GM18499 (cell line): ENCODE results near the gene HMCN2.
"Not testable (repeated sequence)": the region's sequence is repeated elsewhere in the genome, so short reads cannot be mapped to it uniquely, and the experiment has no call there.

Source experiments
- ATAC-seq: cut with Tn5 transposase; IDR thresholded peaks from one replicate; pipeline ENCODE4 v1.9.1; 2021; ENCODE audit warnings: moderate number of reproducible peaks; ENCODE audit not compliant: insufficient read depth, unreplicated experiment

The HMCN2 gene

DNA sequence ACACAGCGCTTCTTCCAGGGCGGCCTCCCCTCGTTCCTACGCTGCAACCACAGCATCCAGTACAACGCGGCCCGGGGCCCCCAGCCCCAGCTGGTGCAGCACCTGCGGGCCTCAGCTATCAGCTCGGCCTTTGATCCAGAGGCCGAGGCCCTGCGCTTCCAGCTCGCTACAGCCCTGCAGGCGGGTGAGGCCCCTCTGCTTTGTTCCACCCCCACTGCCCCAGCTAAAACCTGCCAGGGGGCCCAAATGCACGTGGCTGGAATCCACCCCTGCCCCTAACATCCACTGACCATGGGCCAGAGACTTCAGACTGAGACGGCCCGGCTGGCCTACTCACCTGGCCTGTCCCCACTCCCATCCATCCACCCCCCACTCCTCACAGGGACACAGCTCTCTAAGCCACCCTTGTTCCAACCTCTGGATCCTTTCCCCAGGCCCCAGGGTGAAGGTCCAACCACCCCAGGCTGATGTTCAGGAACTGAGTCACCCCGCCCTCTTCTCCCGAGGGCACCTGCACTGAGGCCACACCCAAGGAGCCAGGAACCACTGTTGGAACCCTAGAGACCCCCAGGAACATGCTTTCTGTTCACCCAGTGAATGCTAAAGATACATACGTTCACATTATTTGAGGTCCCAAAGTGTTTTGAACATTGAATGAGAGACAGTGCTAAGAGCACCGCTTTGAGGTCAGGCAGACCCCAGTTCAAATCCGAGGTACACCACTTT lies 160.3 kb downstream of the HMCN2 start:
- ATAC-seq, result no peak

GRCh38 chr9:130426467-130426773 lies 160.9 kb downstream of the HMCN2 start:
- no peak for ATAC-seq

DNA sequence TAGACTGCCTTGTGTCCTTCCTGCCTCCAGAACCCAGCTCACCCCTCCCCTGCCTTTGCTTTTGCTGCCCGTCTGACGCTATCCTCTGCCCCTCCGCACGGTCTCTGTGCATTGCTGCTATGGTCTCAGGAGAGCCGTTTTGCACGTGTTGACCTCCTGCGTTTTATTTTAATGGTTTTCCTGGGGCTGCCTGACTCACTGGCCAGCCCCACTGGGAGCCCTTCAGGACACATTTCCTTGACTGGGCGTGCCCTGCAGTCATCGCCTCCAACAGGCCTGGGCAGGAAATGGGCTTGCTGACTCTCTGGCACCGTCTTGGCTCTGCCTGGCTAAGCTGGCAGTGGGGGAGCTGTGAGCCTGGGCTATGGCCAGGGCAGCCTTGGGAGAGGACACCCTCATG lies 161.3 kb downstream of the HMCN2 start:
- ATAC-seq, result no peak

- no peak for ATAC-seq
These were observed 161.8 kb downstream of the HMCN2 start for GRCh38 chr9:130427326-130427725.

DNA sequence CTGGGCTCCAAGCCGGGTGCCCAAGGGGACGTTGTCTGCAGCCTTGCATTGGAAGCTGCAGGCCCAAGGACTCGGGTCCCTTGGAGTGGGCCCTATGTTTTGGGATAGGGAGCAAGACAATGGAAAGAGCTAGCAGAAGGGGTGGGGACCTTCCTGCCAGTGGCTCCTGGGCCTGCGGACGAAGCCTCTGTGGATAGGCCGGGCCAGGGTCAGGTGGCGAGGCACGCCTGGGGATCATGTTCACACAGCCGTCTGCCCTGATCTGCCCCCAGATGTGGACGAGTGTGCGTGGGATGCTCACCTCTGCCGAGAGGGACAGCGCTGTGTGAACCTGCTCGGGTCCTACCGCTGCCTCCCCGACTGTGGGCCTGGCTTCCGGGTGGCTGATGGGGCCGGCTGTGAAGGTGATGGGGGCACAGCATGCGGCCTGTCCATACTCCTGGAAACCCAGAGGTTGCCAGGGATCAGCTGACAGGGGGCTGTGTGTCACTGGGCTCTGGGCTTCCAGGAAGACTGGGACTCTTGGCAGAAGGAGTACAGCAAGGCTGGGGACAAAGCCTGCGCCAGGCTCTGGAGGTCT lies 162.6 kb downstream of the HMCN2 start:
- ATAC-seq, result no peak

GRCh38 chr9:130429381-130429780 lies 163.8 kb downstream of the HMCN2 start:
- no peak for ATAC-seq

DNA sequence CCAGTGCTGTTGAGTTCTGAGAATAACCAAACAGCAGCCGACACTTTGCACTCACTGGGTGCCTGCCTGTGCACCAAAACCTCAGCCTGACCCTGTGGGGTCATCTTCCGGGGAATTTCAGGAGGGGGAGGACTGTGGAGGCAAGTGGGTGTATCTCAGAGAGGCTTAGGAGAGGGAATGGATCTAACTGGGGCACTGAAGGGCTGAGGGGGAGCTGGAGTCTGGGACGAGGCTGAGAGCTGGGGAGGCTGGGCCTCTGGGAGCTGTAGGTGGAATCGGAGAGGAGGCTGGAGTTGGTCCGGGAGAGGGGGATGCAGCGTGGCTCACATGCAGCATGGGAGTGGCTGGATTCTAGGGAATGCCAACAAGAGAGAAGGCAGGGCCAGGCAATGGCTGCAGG lies 164.3 kb downstream of the HMCN2 start:
- no peak for ATAC-seq

GRCh38 chr9:130430232-130430631 lies 164.7 kb downstream of the HMCN2 start:
- ATAC-seq, result no peak

DNA sequence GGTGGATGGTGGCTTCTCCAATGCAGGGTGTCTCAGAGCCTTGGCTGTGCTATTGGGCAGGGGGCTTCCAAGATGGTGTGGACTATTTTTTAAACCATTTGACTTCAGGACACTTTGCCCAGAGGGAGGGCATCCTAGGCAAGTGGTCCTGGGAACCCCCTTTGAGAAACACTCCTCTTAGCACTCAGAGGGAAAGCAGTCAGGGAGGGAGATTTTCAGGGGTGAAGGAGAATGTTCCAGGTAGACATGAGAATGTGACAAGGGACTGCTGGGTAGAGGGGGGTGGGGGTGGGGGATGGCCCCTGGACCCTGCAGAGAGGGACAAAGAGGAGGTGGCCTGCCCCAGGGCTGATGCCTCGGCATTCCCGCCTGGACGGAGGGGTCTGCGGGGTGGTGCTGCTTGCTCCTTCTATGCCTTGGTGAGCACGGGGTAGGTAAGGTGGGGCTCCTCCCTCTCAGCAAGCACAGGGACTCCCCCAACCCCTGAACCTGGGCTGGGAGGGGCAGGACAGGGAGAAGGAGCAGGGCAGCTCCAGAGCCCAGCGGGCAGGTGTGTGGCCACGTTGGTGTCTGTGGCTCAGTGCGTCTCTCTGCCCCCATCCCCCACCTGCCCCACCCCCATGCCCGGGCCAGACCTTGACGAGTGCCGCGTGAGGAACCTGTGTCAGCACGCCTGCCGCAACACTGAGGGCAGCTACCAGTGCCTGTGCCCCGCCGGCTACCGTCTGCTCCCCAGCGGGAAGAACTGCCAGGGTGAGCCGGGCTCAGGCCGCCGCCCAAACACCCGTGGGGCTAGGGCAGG lies 165.4 kb downstream of the HMCN2 start:
- ATAC-seq, result no peak

DNA sequence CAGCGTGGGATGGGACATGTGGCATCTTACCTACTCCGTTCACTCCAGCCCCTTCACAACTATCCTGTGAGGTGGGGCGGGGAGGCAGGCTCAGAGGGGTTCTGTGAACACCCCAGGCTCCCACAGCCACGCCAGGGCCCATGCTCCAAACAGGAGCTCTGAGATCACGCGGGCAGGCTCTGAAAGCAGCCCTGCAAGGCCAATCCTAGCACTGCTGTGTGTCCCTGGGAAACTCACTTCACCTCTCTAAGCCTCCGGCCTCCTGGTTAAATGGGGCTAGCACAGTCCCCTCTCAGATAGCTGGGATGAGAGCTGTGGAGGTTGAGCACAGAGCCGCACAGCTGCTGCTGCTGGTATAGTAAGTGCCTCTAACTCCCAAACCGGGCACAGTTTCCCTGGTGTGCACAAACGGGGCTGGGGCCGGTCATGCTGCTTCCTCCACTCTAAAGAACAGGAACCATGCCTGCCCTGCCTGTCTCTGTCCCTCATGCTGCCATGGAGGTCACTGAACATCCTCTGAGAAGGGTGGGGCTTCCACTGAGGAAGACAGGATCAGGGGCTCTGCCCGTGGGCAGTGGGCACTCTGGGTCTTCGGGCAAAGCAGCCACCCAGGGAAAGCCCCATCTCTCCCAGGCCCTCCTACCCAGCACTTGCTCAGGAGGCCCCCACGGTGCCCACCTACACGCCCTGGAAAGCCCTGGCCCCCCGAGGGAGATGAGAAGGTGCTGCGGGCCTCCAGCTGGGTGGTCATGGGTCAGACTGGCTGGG lies 166.2 kb downstream of the HMCN2 start:
- no peak for ATAC-seq

DNA sequence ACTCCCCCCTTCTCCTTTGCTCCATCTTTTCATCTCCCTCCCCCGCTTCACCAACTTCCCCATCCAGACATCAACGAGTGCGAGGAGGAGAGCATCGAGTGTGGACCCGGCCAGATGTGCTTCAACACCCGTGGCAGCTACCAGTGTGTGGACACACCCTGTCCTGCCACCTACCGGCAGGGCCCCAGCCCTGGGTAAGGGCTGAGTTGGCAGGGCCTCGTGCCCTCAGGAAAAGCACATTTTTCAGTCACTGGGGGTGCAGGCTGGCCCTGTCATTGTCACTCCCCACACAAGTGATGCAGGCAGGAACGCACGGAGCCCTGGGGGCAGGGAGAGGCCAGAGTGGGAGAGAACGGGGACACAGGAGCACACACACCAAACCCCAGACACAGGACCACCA lies 166.8 kb downstream of the HMCN2 start:
- ATAC-seq, result no peak

DNA sequence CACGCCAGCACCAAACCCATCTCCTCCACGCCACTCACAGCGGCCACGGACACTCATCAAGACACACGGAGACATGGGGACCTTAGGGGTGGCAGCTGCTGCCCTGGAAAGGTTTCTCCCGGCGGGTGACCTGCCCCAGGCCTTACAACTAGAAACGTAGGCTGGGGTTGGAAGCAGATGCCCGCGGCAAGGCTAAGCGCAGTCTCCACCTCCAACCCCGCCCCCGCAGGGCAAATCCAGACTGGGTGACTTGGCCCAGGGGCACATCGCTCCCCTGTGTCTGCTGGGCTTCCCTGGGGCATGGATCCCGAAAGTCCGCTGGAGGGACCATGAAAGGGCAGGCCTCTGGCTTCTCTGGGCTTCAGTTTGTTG lies 167.2 kb downstream of the HMCN2 start:
- no peak for ATAC-seq

- no peak for ATAC-seq
These were observed 167.8 kb downstream of the HMCN2 start for GRCh38 chr9:130433168-130433946.

- ATAC-seq, result no peak
These were observed 168.3 kb downstream of the HMCN2 start for GRCh38 chr9:130433947-130434262.

DNA sequence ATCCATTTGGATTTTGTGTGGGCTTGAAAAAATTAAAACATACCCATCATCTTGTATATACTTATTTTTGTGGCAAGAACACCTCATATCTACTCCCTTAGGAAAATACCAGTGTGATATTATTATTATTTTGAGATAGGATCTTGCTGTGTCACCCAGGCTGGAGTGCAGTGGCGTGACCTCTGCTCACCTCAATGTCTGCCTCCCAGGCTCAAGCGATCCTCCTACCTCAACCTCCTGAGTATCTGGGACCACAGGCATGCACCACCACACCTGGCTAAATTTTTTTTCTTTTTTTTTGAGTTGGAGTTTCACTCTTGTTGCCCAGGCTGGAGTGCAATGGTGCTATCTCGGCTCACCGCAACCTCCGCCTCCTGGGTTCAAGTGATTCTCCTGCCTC lies 169.1 kb downstream of the HMCN2 start:
- not testable (repeated sequence) for ATAC-seq

DNA sequence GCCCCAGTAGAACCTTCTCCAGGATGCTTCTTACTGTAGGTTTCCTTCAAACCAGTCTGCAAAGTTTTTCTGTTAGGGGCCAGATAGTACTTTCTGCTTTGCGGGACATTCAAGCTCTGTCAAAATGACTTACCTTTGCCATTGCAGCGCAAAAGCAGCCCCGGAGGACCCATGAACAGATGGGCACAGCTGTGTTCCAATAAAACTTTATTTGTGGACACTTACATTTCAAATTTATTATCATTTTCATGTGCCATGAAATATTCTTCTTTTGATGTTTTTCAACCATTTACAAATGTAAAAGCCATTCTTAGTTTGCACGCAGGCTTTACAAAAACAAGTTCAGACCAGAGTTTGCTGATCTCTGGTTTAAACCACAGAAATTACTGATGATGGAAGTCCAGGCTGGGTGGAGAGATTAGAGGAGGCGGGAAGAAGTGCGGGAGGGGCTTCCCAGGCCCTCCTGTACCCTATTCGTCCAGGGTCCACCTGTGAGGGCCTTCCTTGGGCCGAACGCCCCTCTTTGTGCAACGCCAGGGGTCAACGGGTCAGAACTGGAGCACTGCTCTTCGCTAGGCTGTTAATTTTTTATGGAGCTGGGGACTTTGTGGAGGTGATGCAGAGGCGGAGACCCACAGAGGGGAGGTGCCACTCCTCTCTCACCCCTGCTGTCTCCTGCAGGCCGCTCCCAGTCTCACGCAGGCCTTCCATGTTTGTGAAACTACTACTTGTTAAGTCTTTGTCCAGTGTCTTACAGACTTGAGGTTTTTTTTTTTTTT lies 171.6 kb downstream of the HMCN2 start:
- ATAC-seq, result no peak

DNA sequence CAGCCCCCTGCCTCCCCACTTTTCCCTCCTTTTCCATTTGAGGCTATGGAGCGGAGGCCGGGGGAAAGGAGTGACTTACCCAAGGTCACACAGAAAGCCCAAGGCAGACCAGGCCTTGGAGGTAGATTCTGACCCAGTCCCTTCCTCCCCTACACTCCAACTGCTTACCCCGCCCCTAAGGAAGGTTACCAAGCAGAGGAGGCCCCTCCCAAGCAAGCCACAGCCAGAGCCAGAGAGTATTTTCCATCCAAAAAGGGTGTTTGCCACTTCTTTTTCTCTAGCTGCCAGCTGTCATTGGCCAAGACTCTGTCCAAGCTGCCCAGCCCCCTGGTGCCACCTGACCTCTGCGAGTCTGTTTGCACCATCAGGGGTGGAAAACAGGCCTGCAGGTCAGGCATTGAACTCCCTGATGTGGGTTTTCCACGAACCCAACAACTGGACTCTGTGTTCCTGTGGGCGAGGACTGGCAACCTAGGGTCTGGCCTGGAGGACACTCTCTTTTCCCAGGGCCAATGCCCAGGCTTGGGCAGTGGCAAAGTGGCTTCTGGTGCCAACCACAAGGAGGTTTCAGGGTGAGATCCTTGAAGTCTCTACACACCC lies 172.9 kb downstream of the HMCN2 start:
- no peak for ATAC-seq

GRCh38 chr9:130441031-130441430 lies 175.5 kb downstream of the HMCN2 start:
- no peak for ATAC-seq

DNA sequence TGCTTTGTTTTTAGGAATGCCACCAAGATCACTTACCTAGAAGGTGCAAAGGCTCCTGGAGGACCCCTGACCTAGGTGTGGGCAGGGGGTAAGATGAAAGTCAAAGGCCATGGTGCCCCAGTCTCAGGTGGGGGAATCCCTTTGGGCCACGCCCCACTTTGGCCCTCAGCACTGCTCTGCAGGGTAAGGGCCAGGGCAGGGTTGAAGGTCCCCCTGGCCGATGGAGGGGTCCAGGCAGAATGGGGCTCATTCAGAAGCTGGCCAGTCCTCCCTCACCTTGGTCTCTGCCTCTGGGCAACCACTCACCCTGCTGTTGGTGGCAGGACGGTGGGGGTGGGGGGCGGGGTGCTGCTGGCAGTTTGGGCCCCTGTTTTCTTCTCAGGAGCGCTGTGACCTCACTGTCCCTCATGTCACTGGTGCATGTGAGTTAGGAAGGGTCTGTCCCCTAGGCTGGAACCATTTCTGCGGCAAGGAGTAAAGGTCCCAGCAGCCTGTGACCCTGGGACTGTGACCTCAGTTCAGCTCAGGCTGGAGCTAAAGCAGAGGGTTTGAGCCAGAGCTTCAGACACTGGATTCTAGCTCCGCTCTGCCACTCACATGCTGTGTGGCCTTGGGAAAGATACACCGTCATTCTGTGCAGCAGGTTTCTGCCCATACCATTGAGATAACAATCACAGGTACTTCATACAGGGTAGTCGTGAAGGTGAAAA lies 177.3 kb downstream of the HMCN2 start:
- no peak for ATAC-seq
